Breast epithelium (tissue), 3 donors: ENCODE results near the gene GOLIM4.

Source experiments
- POLR2A ChIP-seq: fragments of 450-650 bp; IDR thresholded peaks from one replicate; pipeline ENCODE4 v1.6.1; 2016; ENCODE audit warnings: antibody characterized with exemption, mild to moderate bottlenecking, moderate library complexity
- TF ChIP-seq, protein P1 (sequence below), 3 donors: fragments of 450-650 bp; IDR thresholded peaks; one replicate each; pipeline ENCODE4 v1.5.1; 2016 to 2017; ENCODE audit warnings: antibody characterized with exemption in 3 of 3, mild to moderate bottlenecking in 3 of 3, moderate library complexity in 3 of 3

DNA sequence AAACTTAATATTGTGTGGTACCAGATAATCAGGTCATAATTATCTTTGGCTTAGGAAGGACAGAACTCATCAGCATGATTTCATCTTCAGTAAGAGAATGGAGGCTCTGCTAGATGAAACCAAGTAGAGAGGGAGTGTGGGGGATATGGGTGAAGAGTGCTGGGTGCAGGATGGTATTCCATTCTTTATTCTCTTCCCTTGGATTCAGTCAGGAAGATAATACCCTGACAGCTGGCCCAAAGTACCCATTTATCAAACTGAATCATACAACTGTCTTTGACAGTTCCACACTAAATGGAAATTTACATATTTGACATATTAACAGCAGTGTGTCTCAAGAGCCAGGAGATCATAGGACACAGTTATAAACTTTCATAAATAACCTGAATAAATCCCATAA, 44.7 kb downstream of the GOLIM4 start:
- TF ChIP-seq, protein P1, sequence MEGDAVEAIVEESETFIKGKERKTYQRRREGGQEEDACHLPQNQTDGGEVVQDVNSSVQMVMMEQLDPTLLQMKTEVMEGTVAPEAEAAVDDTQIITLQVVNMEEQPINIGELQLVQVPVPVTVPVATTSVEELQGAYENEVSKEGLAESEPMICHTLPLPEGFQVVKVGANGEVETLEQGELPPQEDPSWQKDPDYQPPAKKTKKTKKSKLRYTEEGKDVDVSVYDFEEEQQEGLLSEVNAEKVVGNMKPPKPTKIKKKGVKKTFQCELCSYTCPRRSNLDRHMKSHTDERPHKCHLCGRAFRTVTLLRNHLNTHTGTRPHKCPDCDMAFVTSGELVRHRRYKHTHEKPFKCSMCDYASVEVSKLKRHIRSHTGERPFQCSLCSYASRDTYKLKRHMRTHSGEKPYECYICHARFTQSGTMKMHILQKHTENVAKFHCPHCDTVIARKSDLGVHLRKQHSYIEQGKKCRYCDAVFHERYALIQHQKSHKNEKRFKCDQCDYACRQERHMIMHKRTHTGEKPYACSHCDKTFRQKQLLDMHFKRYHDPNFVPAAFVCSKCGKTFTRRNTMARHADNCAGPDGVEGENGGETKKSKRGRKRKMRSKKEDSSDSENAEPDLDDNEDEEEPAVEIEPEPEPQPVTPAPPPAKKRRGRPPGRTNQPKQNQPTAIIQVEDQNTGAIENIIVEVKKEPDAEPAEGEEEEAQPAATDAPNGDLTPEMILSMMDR (IDR thresholded peaks at IDR 0.05), result no peak
- no peak for TF ChIP-seq POLR2A
